Gastrocnemius medialis (tissue), 4 donors: ENCODE results near the gene NCAM2. TPM values are rescaled to one million over a fixed set of nuclear protein-coding genes. Genes with fewer than 3 reads are reported as not detected.

Experiments
- ATAC-seq, 2 donors: fragments of 150-250 bp; one replicate each; pipeline ENCODE4 v1.9.1; 2016
- DNase-seq, 2 donors: peaks; one replicate each; pipeline ENCODE4 v3.0.0-alpha.2; 2019
- H3K27ac ChIP-seq, 4 donors: fragments of 200-600 bp; sonication (generic); 1 replicate in 1 of 4; 2 replicates in 3 of 4; pipeline ENCODE4 v1.5.1; 2016 to 2018; ENCODE audit warnings: mild to moderate bottlenecking in 2 of 4, moderate library complexity in 1 of 4
- H3K27me3 ChIP-seq, 3 donors: fragments of 200-600 bp; sonication (generic) in 2 of 3; 1 replicate in 1 of 3; 2 replicates in 2 of 3; pipeline versions ENCODE4 v1.5.1 to v1.6.0; 2016 to 2019; ENCODE audit warnings: mild to moderate bottlenecking in 1 of 3, moderate library complexity in 1 of 3
- H3K36me3 ChIP-seq, 2 donors: fragments of 200-600 bp; sonication (generic) in 1 of 2; one replicate each; pipeline ENCODE4 v1.5.1; 2017 to 2018
- H3K4me1 ChIP-seq, 2 donors: fragments of 200-600 bp; sonication (generic) in 1 of 2; one replicate each; pipeline ENCODE4 v1.5.1; 2016 to 2017; ENCODE audit warnings: mild to moderate bottlenecking in 2 of 2
- H3K4me3 ChIP-seq, 4 donors: fragments of 200-600 bp; sonication (generic) in 3 of 4; 1 replicate in 1 of 4; 2 replicates in 3 of 4; pipeline ENCODE4 v1.5.1; 2016 to 2019; ENCODE audit warnings: mild to moderate bottlenecking in 2 of 4
- H3K9me3 ChIP-seq, 3 donors: fragments of 200-600 bp; sonication (generic) in 2 of 3; 1 replicate in 1 of 3; 2 replicates in 2 of 3; pipeline ENCODE4 v1.5.1; 2016 to 2019
- POLR2A ChIP-seq, 2 donors: fragments of 450-650 bp; IDR thresholded peaks; one replicate each; pipeline ENCODE4 v1.6.1; 2017; ENCODE audit warnings: antibody characterized with exemption in 2 of 2, mild to moderate bottlenecking in 2 of 2, moderate library complexity in 2 of 2
- in situ Hi-C, 4 donors: fragments of 200-750 bp; cut with MboI; loops; one replicate each; pipeline versions ENCODE4 v1.15.0 to v1.8.0; 2017; ENCODE audit warnings: low sequenced_read_pairs in 4 of 4
- intact Hi-C: fragments of 100-400 bp; cut with DNase I; formaldehyde crosslinking; loops from one replicate; pipeline ENCODE4 v1.15.1; 2023; ENCODE audit warnings: low total_unique reads
- total RNA-seq, 4 donors: library from RNA; depleted of rRNA; stranded (reverse); fragments of >200 nt; gene quantifications; one replicate each; pipeline versions ENCODE4 v1.1.0 to v1.2.3, GENCODE V29; 2016
- TF ChIP-seq, protein P1 (sequence below), 5 experiments: fragments of 450-650 bp in 3 of 5; fragments of 200-600 bp in 2 of 5; sonication (generic) in 2 of 5; IDR thresholded peaks in 4 of 5; conservative IDR thresholded peaks in 1 of 5; 1 replicate in 4 of 5; 2 replicates in 1 of 5; pipeline ENCODE4 v1.5.1; 2016 to 2019; ENCODE audit warnings: antibody characterized with exemption in 5 of 5, mild to moderate bottlenecking in 3 of 5, moderate library complexity in 3 of 5

The NCAM2 gene
- total RNA-seq, 4 donors from 2014 or later = 0.07 to 1.9 (median 0.65) TPM

DNA sequence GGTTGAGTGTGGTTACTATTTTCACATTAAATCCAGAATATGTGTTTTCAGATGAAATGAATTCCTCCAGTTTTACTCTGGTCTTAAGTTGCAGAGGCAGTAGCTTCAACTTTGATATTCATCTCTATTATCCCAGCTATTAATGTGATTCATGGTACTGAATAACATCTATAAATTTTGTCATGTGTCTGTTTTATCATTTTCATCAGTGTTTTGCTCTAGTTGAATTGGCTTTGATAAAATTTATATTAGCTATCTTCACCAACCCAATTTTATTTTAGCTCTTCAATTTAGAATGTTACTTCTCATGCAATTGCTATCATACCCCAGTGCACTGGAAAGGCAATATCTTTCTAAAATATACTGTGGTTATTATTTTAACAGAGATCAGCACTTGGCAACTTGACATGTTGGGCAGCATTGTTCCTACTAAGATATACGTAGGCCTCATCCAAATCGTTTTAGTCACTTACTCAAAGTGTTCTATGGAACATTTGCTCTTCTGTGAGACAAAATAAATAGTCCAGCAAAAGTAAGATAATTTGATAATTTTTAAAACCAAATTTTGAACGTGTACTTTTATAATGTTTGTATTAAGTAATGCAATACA lies 184.3 kb downstream of the NCAM2 start:
- H3K4me1 ChIP-seq = no peaks in the 10 kb centered on the region
- ATAC-seq = no peak

DNA sequence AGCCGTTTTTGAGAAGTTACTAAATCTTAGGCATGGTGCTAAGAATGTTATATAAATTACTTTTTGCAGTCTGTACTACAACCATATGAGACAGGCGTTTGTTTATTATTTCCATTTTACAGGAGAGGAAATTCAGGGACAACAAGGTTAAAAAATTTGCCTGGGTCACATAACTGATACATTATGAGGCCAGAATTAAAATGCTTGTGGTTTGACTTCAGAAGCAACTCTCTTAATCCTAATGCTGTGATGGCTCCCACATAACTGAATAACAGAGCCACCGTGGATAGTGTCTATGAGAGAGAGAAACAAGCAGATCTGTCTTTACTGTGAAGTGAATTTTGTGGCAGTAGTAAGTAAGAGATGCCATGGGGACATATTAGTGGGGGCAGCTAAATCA lies 184.9 kb downstream of the NCAM2 start:
- Histone ChIP-seq H3K27me3 (no peaks in the 10 kb centered on the region), H3K4me1 (no peaks in the 10 kb centered on the region), H3K36me3 (no peaks in the 10 kb centered on the region), H3K4me3 (no peak overlapping the region), H3K9me3 (no peaks in the 10 kb centered on the region), H3K27ac (no peak overlapping the region)
- in situ Hi-C loops = no loop called here
- intact Hi-C loops = no loop called here
- ATAC-seq (no peak), DNase-seq (no peak)
- TF ChIP-seq, protein P1, sequence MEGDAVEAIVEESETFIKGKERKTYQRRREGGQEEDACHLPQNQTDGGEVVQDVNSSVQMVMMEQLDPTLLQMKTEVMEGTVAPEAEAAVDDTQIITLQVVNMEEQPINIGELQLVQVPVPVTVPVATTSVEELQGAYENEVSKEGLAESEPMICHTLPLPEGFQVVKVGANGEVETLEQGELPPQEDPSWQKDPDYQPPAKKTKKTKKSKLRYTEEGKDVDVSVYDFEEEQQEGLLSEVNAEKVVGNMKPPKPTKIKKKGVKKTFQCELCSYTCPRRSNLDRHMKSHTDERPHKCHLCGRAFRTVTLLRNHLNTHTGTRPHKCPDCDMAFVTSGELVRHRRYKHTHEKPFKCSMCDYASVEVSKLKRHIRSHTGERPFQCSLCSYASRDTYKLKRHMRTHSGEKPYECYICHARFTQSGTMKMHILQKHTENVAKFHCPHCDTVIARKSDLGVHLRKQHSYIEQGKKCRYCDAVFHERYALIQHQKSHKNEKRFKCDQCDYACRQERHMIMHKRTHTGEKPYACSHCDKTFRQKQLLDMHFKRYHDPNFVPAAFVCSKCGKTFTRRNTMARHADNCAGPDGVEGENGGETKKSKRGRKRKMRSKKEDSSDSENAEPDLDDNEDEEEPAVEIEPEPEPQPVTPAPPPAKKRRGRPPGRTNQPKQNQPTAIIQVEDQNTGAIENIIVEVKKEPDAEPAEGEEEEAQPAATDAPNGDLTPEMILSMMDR (IDR thresholded peaks at IDR 0.05 in 4 of 5, conservative IDR thresholded peaks at IDR 0.05 in 1 of 5) = no peak
- TF ChIP-seq POLR2A (IDR thresholded peaks at IDR 0.05) = no peak

More for the DNA sequence above, 184.3 kb downstream of the NCAM2 start:
- intact Hi-C loops = no loop called here
- no peak for TF ChIP-seq POLR2A (IDR thresholded peaks at IDR 0.05)
- TF ChIP-seq, protein P1 (IDR thresholded peaks at IDR 0.05 in 4 of 5, conservative IDR thresholded peaks at IDR 0.05 in 1 of 5) = no peak
- Histone ChIP-seq H3K27ac (no peak overlapping the region), H3K36me3 (no peaks in the 10 kb centered on the region), H3K27me3 (no peaks in the 10 kb centered on the region), H3K9me3 (no peaks in the 10 kb centered on the region), H3K4me3 (no peak overlapping the region)
- in situ Hi-C loops = no loop called here
- DNase-seq = no peak

DNA sequence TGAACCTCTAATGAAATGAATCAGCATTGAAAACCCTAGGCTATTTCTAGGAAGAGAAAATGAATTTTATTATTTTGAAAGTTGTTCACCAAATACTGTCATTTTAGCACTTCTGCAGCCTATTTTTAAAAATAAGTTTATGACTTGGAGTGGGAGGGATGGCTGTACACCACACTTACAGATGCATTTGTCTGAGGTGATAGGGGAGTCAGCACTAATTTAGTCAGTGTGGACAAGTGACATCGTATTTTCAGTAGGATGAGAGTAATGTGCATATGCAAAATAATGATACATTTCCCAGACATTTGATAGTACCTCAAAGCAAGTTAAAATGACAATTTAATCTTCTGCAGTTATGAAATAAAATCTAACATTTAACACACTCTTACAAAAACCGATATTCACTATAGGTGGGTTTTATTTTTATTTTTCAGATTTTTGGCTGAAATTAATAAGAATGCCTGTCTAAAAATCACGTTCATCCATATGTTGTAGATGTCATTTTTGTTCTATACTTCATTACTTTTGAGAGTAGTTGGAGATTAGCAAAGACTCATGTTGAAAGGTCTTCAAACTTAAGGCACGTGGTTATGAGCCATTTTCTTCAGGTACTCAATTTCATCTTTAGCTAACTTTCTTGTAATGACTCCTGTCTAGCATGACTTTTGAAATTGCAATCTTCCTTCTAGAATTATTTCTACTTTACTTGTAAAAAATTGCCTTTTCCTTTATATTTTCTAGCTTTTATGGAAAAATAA lies 186.7 kb downstream of the NCAM2 start:
- Histone ChIP-seq H3K9me3 (no peaks in the 10 kb centered on the region), H3K36me3 (no peaks in the 10 kb centered on the region), H3K4me3 (no peak overlapping the region), H3K27ac (no peak overlapping the region), H3K27me3 (no peaks in the 10 kb centered on the region), H3K4me1 (no peaks in the 10 kb centered on the region)
- in situ Hi-C loops = no loop called here
- TF ChIP-seq POLR2A (IDR thresholded peaks at IDR 0.05) = no peak
- TF ChIP-seq, protein P1 (IDR thresholded peaks at IDR 0.05 in 4 of 5, conservative IDR thresholded peaks at IDR 0.05 in 1 of 5) = no peak
- ATAC-seq (no peak), DNase-seq (no peak)
- intact Hi-C loops = no loop called here

DNA sequence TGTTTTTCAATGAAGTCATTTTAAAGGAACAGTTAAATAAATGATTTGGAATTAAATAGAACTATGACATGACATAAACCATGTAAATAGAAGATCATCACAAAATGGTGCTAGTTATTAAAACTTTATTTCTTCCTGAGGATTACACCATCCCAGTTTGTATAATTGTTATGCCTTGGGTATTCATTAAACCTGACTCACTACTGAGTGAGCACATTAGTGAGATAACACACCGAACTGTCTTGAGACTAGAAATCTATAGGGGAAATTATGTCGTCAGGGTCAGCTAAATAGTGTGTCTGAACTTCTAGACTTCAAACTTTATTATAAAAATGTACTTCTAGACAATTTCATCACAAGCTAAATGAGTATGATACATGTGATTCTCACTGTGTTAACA lies 189.4 kb downstream of the NCAM2 start:
- Histone ChIP-seq H3K36me3 (no peaks in the 10 kb centered on the region), H3K4me1 (no peaks in the 10 kb centered on the region), H3K4me3 (no peak overlapping the region), H3K27ac (no peak overlapping the region), H3K9me3 (no peaks in the 10 kb centered on the region), H3K27me3 (no peaks in the 10 kb centered on the region)
- intact Hi-C loops = no loop called here
- no peak for TF ChIP-seq POLR2A (IDR thresholded peaks at IDR 0.05)
- TF ChIP-seq, protein P1 (IDR thresholded peaks at IDR 0.05 in 4 of 5, conservative IDR thresholded peaks at IDR 0.05 in 1 of 5) = no peak
- DNase-seq (no peak), ATAC-seq (no peak)
- in situ Hi-C loops = no loop called here
